K562 (cell line): ENCODE results near the gene PIK3C2B. TPM values are rescaled to one million over a fixed set of nuclear protein-coding genes. Genes with fewer than 3 reads are reported as not detected.

Experiments used
- ATF7 ChIP-seq: fragments of 450-650 bp; IDR thresholded peaks from 2 replicates; pipeline ENCODE4 v1.7.1; 2014; ENCODE audit warnings: mild to moderate bottlenecking, moderate library complexity
- CAMTA2 ChIP-seq: fragments of 250-450 bp; sonication (Bioruptor Pico); conservative IDR thresholded peaks from 2 replicates; pipeline ENCODE4 v1.5.1; 2022
- NCOA6 ChIP-seq: fragments of 450-650 bp; IDR thresholded peaks from 2 replicates; pipeline ENCODE4 v1.6.1; 2017; ENCODE audit warnings: mild to moderate bottlenecking
- PTBP1 ChIP-seq: fragments of 200-400 bp; formaldehyde crosslinking; IDR thresholded peaks from 2 replicates; pipeline ENCODE4 v1.6.1; 2017; ENCODE audit warnings: low read depth, low read length
- SP2 ChIP-seq: IDR thresholded peaks from 2 replicates; pipeline ENCODE4 v1.6.1; 2011; ENCODE audit warnings: mild to moderate bottlenecking, low read depth, low read length, moderate library complexity; ENCODE audit not compliant: poor library complexity, severe bottlenecking; ENCODE audit errors: extremely low read depth
- SPI1 ChIP-seq: IDR thresholded peaks from 2 replicates; pipeline ENCODE4 v1.6.1; 2011; ENCODE audit warnings: low read depth, low read length, control low read depth, borderline replicate concordance
- SRSF7 ChIP-seq: fragments of 200-400 bp; formaldehyde crosslinking; optimal IDR thresholded peaks from 2 replicates; pipeline ENCODE3; 2017; ENCODE audit warnings: mild to moderate bottlenecking, low read depth, low read length
- TEAD4 ChIP-seq, 2 experiments: sonication (generic) in 1 of 2; formaldehyde crosslinking in 1 of 2; IDR thresholded peaks; 2 replicates each; pipeline versions ENCODE4 v1.6.1 to v1.8.0; 2012 to 2022; ENCODE audit warnings: borderline replicate concordance in 1 of 2, inconsistent platforms in 1 of 2, low read length in 1 of 2, mild to moderate bottlenecking in 1 of 2, missing genetic modification reagents in 1 of 2
- ZFP91 ChIP-seq: sonication (generic); formaldehyde crosslinking; IDR thresholded peaks from 2 replicates; pipeline ENCODE4 v1.8.0; 2022; ENCODE audit warnings: mild to moderate bottlenecking, missing genetic modification reagents
- ZNF384 ChIP-seq: IDR thresholded peaks from 2 replicates; pipeline ENCODE4 v1.6.1; 2012; ENCODE audit warnings: low read depth, low read length, improper control_type of control experiment
- ZNF507 ChIP-seq: conservative IDR thresholded peaks from 2 replicates; pipeline ENCODE4 v1.6.1; 2017; ENCODE audit warnings: missing genetic modification characterization, missing compliant biosample characterization
- ZNF518B ChIP-seq: fragments of 250-450 bp; sonication (Bioruptor Pico); IDR thresholded peaks from 2 replicates; pipeline ENCODE4 v1.5.0; 2021; ENCODE audit warnings: mild to moderate bottlenecking, moderate library complexity
- ZNF785 ChIP-seq: fragments of 250-450 bp; sonication (Bioruptor Pico); IDR thresholded peaks from 2 replicates; pipeline ENCODE4 v1.4.0; 2020; ENCODE audit warnings: mild to moderate bottlenecking
- ZNF830 ChIP-seq: fragments of 250-450 bp; sonication (Bioruptor Pico); IDR thresholded peaks from 2 replicates; pipeline ENCODE4 v1.5.0; 2021; ENCODE audit warnings: mild to moderate bottlenecking
- polyA plus RNA-seq, 8 experiments: library from polyadenylated mRNA; depleted of rRNA in 4 of 8; stranded (reverse) in 5 of 8; unstranded in 3 of 8; fragments of >200 nt; fragmentation: Nextera tagmentation in 2 of 8; fragmentation: Illumina TruSeq in 1 of 8; extraction: Ambion mirVana in 2 of 8; extraction: Trizol in 1 of 8; gene quantifications; 2 replicates each; pipeline versions ENCODE4 v1.2.1 to v1.2.3, GENCODE V29; 2011 to 2014; ENCODE audit warnings: inconsistent platforms in 1 of 8, missing spikeins in 1 of 8
- total RNA-seq, 7 experiments: library from RNA; depleted of rRNA in 6 of 7; stranded (reverse); fragments of >200 nt in 6 of 7; fragmentation: Illumina TruSeq in 2 of 7; extraction: Trizol in 2 of 7; gene quantifications; 2 replicates each; pipeline versions ENCODE4 v1.2.1 to v1.2.3, GENCODE V29; 2011 to 2021; ENCODE audit warnings: low replicate concordance in 1 of 7
- TF ChIP-seq, protein P1 (sequence below): fragments of 200-800 bp; sonication (Bioruptor generic); IDR thresholded peaks from 2 replicates; pipeline ENCODE4 v1.6.1; 2017; ENCODE audit warnings: missing genetic modification characterization, missing compliant biosample characterization
- TF ChIP-seq, protein P2 (sequence below): sonication (generic); formaldehyde crosslinking; IDR thresholded peaks from 2 replicates; pipeline ENCODE4 v1.8.0; 2022; ENCODE audit warnings: mild to moderate bottlenecking, missing genetic modification reagents

The PIK3C2B gene
- total and polyA plus RNA-seq, 9 of the 15 experiments (the other 6 are each of a cell fraction or from before 2014, with no cell fraction given): 0.10 to 2.9 (median 0.72) TPM

- no peak for TF ChIP-seq ZNF518B (CRISPR knock-in tag)
- no peak for TF ChIP-seq CAMTA2 (CRISPR knock-in tag)
- TF ChIP-seq ZNF384: no peak
- TF ChIP-seq SPI1: peak; percentile 58; the same call in 1 of the 2 replicates
- TF ChIP-seq, protein P1, sequence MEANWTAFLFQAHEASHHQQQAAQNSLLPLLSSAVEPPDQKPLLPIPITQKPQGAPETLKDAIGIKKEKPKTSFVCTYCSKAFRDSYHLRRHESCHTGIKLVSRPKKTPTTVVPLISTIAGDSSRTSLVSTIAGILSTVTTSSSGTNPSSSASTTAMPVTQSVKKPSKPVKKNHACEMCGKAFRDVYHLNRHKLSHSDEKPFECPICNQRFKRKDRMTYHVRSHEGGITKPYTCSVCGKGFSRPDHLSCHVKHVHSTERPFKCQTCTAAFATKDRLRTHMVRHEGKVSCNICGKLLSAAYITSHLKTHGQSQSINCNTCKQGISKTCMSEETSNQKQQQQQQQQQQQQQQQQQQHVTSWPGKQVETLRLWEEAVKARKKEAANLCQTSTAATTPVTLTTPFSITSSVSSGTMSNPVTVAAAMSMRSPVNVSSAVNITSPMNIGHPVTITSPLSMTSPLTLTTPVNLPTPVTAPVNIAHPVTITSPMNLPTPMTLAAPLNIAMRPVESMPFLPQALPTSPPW: peak; percentile 65
- TF ChIP-seq, protein P2, sequence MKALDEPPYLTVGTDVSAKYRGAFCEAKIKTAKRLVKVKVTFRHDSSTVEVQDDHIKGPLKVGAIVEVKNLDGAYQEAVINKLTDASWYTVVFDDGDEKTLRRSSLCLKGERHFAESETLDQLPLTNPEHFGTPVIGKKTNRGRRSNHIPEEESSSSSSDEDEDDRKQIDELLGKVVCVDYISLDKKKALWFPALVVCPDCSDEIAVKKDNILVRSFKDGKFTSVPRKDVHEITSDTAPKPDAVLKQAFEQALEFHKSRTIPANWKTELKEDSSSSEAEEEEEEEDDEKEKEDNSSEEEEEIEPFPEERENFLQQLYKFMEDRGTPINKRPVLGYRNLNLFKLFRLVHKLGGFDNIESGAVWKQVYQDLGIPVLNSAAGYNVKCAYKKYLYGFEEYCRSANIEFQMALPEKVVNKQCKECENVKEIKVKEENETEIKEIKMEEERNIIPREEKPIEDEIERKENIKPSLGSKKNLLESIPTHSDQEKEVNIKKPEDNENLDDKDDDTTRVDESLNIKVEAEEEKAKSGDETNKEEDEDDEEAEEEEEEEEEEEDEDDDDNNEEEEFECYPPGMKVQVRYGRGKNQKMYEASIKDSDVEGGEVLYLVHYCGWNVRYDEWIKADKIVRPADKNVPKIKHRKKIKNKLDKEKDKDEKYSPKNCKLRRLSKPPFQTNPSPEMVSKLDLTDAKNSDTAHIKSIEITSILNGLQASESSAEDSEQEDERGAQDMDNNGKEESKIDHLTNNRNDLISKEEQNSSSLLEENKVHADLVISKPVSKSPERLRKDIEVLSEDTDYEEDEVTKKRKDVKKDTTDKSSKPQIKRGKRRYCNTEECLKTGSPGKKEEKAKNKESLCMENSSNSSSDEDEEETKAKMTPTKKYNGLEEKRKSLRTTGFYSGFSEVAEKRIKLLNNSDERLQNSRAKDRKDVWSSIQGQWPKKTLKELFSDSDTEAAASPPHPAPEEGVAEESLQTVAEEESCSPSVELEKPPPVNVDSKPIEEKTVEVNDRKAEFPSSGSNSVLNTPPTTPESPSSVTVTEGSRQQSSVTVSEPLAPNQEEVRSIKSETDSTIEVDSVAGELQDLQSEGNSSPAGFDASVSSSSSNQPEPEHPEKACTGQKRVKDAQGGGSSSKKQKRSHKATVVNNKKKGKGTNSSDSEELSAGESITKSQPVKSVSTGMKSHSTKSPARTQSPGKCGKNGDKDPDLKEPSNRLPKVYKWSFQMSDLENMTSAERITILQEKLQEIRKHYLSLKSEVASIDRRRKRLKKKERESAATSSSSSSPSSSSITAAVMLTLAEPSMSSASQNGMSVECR (CRISPR knock-in tag): no peak
- TF ChIP-seq ATF7: no peak; the same call in 1 of the 2 replicates
- TF ChIP-seq ZNF830 (CRISPR knock-in tag): no peak
- no peak for TF ChIP-seq ZNF785 (CRISPR knock-in tag)
- no peak for TF ChIP-seq SP2
- TF ChIP-seq TEAD4 (IDR thresholded peaks at IDR 0.05; ENCODE audit: low read length): no peak
- TF ChIP-seq TEAD4 (CRISPR knock-in tag; IDR thresholded peaks at IDR 0.05; ENCODE audit: borderline replicate concordance): no peak
- no peak for TF ChIP-seq ZNF507 (tag)
- no peak for TF ChIP-seq SRSF7
- TF ChIP-seq NCOA6: no peak
- no peak for TF ChIP-seq ZFP91
- no peak for TF ChIP-seq PTBP1
These were observed 28.8 kb downstream of the PIK3C2B start (continued) for GRCh38 chr1:204465546-204466415.
